ENCODE results near the gene ZSCAN26. TPM values are rescaled to one million over a fixed set of nuclear protein-coding genes. Genes with fewer than 3 reads are reported as not detected.

Gene ZSCAN26
- total and polyA plus RNA-seq, 2 donors (not counting 1 experiment from before 2014, with no cell fraction given) = 17.9 to 29.3 TPM

GRCh38 chr6:28281288-28282064, 14.5 kb downstream of the ZSCAN26 start, which contains the start of gene PGBD1:
PGBD1 (plus strand) TSS chr6:28281572; CDS start chr6:28283814, 2,242 bp downstream.
- under 1% methylated on average over 47 of the region's 50 CpGs for WGBS (ENCODE audit: insufficient coverage)
- intact Hi-C loops (cut with micrococcal nuclease) = loop anchor here (1.0 to 5.0 kb wide), 3 partner anchors 29 to 56 kb away; partner anchors contain the start of genes ZKSCAN4 and ZSCAN31
- no peak for TF ChIP-seq EZH2 (IDR thresholded peaks at IDR 0.05; ENCODE audit: borderline replicate concordance, insufficient read depth, low read depth, low read length, poor library complexity, severe bottlenecking)

GRCh38 chr6:28282926-28283325, 16.0 kb downstream of the ZSCAN26 start:
- CTCF ChIA-PET = interaction anchor here (1.6 kb wide), 1 partner anchor 73 kb away, joined by 6 read pairs; no protein-coding TSS in a partner anchor
- ATAC-seq (ENCODE audit: low read depth) (no peak), DNase-seq (no peak)
- Mint-ChIP-seq H3K27me3 (peaks cover 19% of the 10 kb centered on the region), H3K4me3 (peak overlapping the region; percentile 21), H3K9me3 (ENCODE audit: insufficient read depth) (no peaks in the 10 kb centered on the region), H3K4me1 (peaks cover 9% of the 10 kb centered on the region), H3K27ac (no peak overlapping the region)
- Histone ChIP-seq H3K9ac (ENCODE audit: low read length) (no peak overlapping the region), H3K27ac (ENCODE audit: low read length in 2 of 2) (no peak overlapping the region), H2AFZ (ENCODE audit: insufficient read depth, low read depth, low read length, poor library complexity, severe bottlenecking) (no peak overlapping the region), H3K79me2 (ENCODE audit: control insufficient read depth, insufficient read depth, low read length) (no peaks in the 10 kb centered on the region), H3K4me2 (replicated peaks; ENCODE audit: low read depth, low read length, poor library complexity, severe bottlenecking) (no peak overlapping the region), H3K36me3 (replicated peaks in 1 of 2; ENCODE audit: control extremely low read depth in 1 of 2, control insufficient read depth in 1 of 2, extremely low read depth in 1 of 2, insufficient read depth in 2 of 2, low read length in 1 of 2) (no peaks in the 10 kb centered on the region), H4K20me1 (ENCODE audit: control insufficient read depth, insufficient read depth, low read length, poor library complexity, severe bottlenecking) (no peaks in the 10 kb centered on the region), H3K4me3 (ENCODE audit: control extremely low read depth in 1 of 5, extremely low read depth in 1 of 5, insufficient read depth in 1 of 5, low read depth in 2 of 5, low read length in 4 of 5) (no peak overlapping the region), H3K27me3 (replicated peaks in 1 of 4; ENCODE audit: control extremely low read depth in 1 of 4, control insufficient read depth in 3 of 4, insufficient read depth in 4 of 4, low read length in 3 of 4) (peaks cover 0 to 16% (median 11%) of the 10 kb centered on the region in 4 experiments), H3K4me1 (ENCODE audit: control insufficient read depth in 2 of 2, insufficient read depth in 2 of 2, low read length in 2 of 2) (peaks cover 7 to 9% of the 10 kb centered on the region in 2 donors), H3K9me3 (ENCODE audit: control extremely low read depth in 1 of 3, control insufficient read depth in 2 of 3, insufficient read depth in 1 of 3, low read length in 2 of 3) (no peaks in the 10 kb centered on the region)
- 100% methylated on average over 2 of the region's 2 CpGs for WGBS (ENCODE audit: insufficient coverage)
- no peak for TF ChIP-seq CTCF (IDR thresholded peaks at IDR 0.05)
- no peak for TF ChIP-seq EZH2 (IDR thresholded peaks at IDR 0.05; ENCODE audit: borderline replicate concordance, insufficient read depth, low read depth, low read length, poor library complexity, severe bottlenecking)
- POLR2A ChIA-PET = no interaction called here
- intact Hi-C loops (cut with micrococcal nuclease) = loop anchor here (5.0 kb wide), 2 partner anchors 46 to 54 kb away; partner anchors contain the start of gene ZSCAN31

More at GRCh38 chr6:28281288-28282064, 14.5 kb downstream of the ZSCAN26 start, which contains the start of gene PGBD1:
- H3K27me3 ChIP-seq (replicated peaks in 1 of 4; ENCODE audit: control extremely low read depth in 1 of 4, control insufficient read depth in 3 of 4, insufficient read depth in 4 of 4, low read length in 3 of 4) = peaks cover 0 to 16% (median 11%) of the 10 kb centered on the region in 4 experiments
- no peaks in the 10 kb centered on the region for H3K9me3 Mint-ChIP-seq (ENCODE audit: insufficient read depth)
- peak within 1 kb of the TSS; percentile 93 for H3K4me3 Mint-ChIP-seq
- H3K27ac Mint-ChIP-seq = no peak within 1 kb of the TSS
- H3K9ac ChIP-seq (ENCODE audit: low read length) = peak within 1 kb of the TSS; percentile 61
- ATAC-seq (ENCODE audit: low read depth) (peak; percentile 87), DNase-seq (peak; percentile 63)
- H3K4me1 Mint-ChIP-seq = peaks cover 9% of the 10 kb centered on the region
- H3K4me1 ChIP-seq (ENCODE audit: control insufficient read depth in 2 of 2, insufficient read depth in 2 of 2, low read length in 2 of 2) = peaks cover 7 to 9% of the 10 kb centered on the region in 2 donors
- H3K9me3 ChIP-seq (ENCODE audit: control extremely low read depth in 1 of 3, control insufficient read depth in 2 of 3, insufficient read depth in 1 of 3, low read length in 2 of 3) = no peaks in the 10 kb centered on the region
- H3K27ac ChIP-seq (ENCODE audit: low read length in 2 of 2) = no peak within 1 kb of the TSS
- ChIA-PET CTCF (interaction anchor here (2.2 to 3.4 kb wide), 2 partner anchors 14 to 74 kb away, joined by 9 to 14 read pairs; partner anchors contain the start of gene ZSCAN26), POLR2A (interaction anchor here (0.6 kb wide), 1 partner anchor 117 kb away, joined by 4 read pairs; no protein-coding TSS in a partner anchor)
- H3K4me2 ChIP-seq (replicated peaks; ENCODE audit: low read depth, low read length, poor library complexity, severe bottlenecking) = peak within 1 kb of the TSS; percentile 83
- no peaks in the 10 kb centered on the region for H3K79me2 ChIP-seq (ENCODE audit: control insufficient read depth, insufficient read depth, low read length)
- peak within 1 kb of the TSS; percentile 76 for H2AFZ ChIP-seq (ENCODE audit: insufficient read depth, low read depth, low read length, poor library complexity, severe bottlenecking)
- peak within 1 kb of the TSS; percentile 45 to 61 (median 53) for H3K4me3 ChIP-seq (ENCODE audit: control extremely low read depth in 1 of 5, extremely low read depth in 1 of 5, insufficient read depth in 1 of 5, low read depth in 2 of 5, low read length in 4 of 5)
- peaks cover 6 to 10% of the 10 kb centered on the region in 2 experiments for H3K36me3 ChIP-seq (replicated peaks in 1 of 2; ENCODE audit: control extremely low read depth in 1 of 2, control insufficient read depth in 1 of 2, extremely low read depth in 1 of 2, insufficient read depth in 2 of 2, low read length in 1 of 2)
- H4K20me1 ChIP-seq (ENCODE audit: control insufficient read depth, insufficient read depth, low read length, poor library complexity, severe bottlenecking) = no peaks in the 10 kb centered on the region
- H3K27me3 Mint-ChIP-seq = peaks cover 19% of the 10 kb centered on the region

Data from B cell (primary cell).